Activated CD8-positive, alpha-beta memory T cell treated with anti-CD3 and anti-CD28 coated beads, Interleukin-2, amount 50 U/mL, for 24 hours (primary cell): ENCODE measurements around the gene OLFM1.

Source experiments
- DNase-seq: peaks from one replicate; pipeline ENCODE4 v3.0.0-alpha.2; 2020; ENCODE audit errors: extremely low read depth

The OLFM1 gene

GRCh38 chr9:135076876-135077430 lies 10.5 kb upstream of the OLFM1 start:
- DNase-seq, result no peak

- DNase-seq, result no peak
Measured at GRCh38 chr9:135077497-135078200, 9.8 kb upstream of the OLFM1 start.

- no peak for DNase-seq
Measured at GRCh38 chr9:135078361-135078821, 9.1 kb upstream of the OLFM1 start.

DNA sequence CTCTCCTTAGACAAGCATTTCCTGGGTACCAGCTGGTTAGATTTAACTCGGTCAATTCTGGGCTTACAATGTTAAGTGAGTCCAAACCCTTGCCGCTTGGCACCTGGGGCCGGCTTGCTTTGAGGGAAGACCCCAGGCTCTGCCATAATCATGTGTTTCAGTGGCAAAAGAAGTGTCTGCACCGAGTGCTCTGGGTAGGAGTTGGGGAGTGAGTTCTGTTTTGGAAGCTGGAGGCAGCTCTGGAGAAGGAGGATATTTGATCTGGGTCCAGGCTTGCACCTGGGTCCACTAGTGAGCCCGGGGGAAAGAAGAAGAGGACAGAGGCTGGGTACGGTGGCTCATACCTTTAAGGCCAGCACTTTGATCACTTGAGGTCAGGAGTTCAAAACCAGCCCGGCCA lies 8.4 kb upstream of the OLFM1 start:
- no peak for DNase-seq

- no peak for DNase-seq
Measured at GRCh38 chr9:135079676-135080075, 7.8 kb upstream of the OLFM1 start.

DNA sequence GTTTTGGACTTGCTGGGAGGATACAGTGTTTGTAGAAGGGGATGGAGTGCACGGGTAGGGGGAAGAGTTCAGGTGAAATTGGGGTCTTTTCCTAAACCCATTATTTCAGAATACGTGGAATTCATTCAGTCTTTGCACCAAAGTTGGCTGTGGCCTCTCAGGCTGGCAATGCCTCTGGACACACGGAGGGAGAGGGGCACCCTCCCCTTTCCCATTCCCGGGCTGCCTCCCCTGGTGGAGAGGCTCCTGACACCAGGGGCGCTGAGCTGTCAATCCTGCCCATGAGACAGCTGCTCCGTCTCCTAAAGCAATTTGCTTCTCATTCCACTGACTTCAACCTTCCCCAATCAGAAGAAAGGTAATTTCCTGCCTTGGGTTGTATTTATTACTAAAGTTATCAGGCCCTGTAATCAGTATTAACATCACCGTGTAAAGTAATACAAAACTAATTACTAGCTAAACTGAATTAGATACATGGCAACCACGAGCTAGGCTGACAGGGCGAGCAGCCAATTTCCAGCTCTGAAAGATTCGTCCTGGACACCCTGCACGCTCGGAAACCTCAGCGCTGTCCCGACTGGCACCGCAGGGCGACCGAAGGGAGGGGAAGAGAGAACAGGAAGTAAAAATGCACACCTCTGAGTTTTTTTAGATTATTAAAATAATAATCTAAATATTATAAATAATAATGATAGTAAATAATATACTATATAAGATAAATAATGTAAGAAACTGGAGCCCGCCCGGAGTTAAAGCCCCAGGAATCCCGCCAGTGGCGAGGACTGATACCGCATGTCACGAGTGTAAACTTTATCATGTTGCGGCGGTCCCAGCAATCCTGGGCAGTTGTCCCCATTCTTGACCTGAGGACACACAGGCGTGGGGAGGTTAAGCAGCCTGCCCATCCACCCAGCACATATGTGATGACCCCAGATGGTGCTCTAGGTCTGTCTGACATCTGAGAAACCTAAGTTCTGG lies 6.9 kb upstream of the OLFM1 start:
- no peak for DNase-seq

DNA sequence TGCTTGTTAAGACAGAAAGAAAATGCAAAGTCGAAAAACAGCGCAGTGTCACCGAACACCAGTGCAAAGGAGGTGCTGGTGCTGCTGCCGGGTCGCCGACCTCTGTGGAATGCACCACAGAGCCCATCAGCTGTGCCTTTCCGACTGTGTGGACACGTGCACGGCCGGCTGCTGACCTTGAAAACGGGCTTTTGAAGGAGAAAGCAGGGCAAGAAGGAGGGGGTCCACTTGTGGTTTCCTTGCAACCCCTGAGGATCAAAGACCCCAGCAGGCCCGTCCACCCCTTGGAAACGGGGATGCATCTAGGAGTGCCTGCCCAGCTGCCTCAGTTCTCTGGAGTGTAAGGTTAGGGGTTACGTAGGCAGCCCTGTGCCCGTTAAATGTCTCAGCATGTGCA lies 6.2 kb upstream of the OLFM1 start:
- DNase-seq, result no peak

- no peak for DNase-seq
Measured at GRCh38 chr9:135081731-135082130, 5.7 kb upstream of the OLFM1 start.

DNA sequence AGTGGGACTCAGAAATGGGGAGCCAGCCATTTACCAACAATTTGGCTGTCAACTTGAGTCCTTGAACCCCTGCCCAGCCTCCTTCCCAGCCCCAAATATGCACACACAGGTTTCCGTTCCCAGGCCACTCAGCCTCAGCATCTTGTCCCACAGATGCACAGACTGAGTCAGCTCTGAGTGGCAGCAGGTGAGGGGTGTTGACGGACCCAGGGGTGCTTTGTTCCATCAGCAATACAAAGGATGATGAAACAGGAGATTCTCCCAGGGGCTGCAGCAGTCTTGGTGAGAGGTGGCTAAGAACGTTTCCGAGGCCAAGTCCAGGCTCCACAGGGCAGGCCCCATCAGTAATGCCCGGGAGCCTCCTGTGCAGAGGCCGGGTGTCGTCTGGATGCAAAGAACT lies 4.9 kb upstream of the OLFM1 start:
- DNase-seq, result no peak

GRCh38 chr9:135083241-135083810 lies 4.1 kb upstream of the OLFM1 start:
- no peak for DNase-seq

DNA sequence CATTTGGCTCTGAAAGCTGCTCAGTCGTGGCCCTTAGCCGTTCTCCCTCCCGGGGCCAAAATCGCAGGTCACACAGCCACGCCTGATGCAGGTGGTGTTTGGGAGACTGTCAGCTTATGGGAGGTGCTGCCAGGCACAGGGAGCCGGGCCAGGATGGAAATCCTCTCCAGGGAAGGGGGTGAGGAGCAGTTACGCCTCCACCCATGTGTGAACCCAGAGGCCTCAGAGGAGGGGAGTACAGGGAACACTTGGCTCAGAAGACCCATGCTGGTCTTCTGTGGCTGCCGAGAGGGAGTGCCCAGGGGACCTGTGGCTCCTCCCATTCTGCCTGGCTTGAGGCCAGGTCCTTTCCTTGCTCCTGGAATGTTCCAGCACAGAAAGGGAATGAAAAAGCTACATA lies 3.6 kb upstream of the OLFM1 start:
- DNase-seq, result no peak

DNA sequence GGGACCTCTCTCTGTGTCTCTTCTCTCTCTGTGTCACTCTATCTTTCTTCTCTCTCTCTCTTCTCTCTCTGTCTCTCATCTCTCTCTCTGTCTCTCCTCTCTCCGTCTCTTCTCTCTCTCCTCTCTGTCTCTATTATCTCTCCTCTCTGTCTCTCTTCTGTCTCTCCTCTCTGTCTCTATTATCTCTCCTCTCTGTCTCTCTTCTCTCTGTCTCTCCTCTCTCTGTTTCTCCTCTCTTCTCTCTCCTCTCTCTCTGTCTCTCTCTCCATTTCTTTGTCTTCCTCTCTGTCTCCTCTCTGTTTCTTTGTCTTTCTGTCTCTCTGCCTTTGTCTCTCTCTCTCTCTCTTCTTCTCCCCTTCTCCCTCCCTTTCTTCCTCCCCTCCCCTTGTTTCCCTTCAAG lies 3.2 kb upstream of the OLFM1 start:
- no peak for DNase-seq

DNA sequence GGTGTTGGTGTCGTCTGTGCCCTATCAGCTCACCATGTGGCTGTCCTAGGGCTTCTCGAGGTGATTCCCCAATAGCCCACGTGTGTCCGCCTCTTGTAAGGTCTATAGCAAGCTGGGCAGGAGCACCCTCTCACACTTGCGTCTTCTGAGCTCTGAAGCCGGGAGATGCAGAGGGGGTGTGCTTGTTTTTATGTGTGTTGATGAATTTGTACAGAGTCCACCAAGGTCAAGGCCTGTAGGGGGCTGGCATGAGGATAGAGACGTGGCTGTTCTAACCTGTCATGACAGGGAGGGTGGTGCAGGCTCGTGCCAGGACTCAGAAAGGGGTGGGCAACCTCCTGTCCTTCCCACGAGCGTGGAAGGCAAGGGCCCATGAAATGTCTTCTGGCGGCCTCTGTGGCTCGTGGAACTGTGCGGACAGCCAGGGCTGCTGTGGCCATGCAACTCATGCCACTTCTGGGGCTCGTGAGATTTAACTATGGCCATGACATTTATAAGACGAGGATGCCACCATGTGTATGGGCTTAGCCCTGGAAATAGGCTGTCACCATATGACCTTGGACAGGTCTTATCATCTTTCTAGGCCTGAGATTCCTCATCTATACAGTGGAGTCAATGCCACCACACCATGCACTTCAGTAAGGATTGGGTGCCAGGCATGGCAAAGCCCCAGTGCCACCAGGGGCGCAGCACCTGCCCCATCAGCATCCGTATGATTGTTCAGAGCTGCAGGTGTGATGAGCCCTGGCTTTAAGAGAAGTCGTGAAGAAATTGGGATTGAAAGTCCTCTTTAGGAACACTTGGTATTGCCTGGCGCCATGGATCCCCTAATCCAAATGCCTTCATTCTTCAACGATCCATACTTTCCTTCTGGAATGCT lies 2.3 kb upstream of the OLFM1 start:
- DNase-seq, result no peak

DNA sequence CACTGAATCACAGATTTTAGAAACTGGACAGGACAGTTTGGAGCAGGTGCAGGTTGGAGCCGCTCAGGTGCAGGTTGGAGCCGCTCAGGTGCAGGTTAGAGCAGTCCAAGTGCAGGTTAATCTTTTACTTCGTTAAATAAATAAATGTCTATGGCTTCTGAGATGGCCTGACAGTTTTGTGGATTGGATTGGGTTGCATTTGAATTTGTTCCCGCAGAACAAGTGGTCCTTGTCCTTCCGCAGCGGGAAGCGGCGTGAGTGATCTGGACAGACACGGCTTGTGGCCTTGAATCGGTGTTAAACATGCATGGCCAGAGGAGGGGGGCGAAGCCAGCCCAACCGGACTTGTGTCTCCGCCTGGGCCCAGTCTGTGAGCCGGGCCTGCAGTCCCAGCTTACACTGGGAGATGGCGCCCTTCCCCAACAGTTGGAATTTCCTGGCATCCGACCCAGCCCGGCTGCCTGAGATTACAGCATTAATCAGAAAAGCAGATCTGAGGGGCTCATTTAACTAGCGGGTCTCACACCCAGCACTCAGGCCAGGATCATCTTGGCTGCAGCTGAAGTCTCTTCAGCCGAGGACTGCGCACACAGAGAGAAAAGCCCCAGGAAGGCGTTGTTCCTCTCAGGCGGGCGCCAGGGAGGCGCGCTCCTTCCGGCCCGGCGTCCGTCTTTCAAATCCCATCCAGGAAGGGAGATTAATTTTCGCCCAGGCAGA lies 1.5 kb upstream of the OLFM1 start:
- no peak for DNase-seq

- no peak for DNase-seq
Measured at GRCh38 chr9:135086597-135087488, 625 bp upstream of the OLFM1 start.

DNA sequence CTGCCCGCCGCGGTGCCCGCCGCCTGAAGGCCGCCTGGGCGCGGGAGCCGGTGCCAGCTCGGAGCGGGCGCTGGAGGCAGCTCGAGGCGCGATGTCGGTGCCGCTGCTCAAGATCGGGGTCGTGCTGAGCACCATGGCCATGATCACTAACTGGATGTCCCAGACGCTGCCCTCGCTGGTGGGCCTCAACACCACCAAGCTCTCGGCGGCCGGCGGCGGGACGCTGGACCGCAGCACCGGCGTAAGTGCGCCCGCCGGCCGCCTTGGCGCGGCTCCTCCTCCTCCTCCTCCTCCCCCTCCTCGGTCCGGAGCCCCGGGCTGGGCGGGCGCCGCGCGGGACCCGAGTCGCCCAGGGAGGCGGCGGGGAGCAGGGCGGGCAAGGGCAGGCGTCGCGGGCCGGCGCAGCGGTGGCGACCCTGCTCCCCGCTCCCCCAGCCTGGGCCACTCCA lies 455 bp downstream of the OLFM1 start:
- DNase-seq, result no peak

DNA sequence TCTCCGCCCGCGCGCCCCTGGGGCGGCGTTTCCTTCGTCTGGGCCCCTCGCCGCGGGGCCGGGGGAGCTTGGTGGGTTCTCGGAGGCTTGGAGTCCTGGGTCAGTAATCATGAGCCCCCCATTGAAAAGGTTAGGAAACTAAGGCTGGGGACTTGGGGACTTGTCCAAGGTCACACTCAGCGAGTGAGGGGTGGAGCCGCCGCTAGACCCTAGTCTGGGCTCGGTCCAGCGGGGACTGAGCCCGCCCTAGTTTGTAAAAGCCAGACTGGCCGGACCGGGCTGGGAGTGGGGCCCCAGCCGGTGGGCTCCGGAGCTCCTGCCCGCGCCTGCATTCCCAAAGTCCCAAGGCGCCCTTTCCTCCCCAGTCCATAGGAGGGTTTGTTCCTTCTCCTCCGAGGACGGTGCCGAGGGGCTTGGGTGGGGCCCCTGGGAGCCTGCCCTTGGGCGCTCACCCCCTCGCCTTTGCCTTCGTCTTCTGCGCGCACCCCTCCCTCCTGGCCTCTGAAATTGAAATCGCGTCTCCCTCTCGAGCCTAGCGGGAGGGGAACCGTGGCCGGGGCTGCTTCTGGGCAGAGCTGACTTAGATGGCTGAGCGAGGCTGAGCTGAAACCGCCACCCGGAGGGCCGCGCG lies 995 bp downstream of the OLFM1 start:
- no peak for DNase-seq

GRCh38 chr9:135088979-135089847 lies 1.7 kb downstream of the OLFM1 start:
- DNase-seq, result no peak
